ENCODE results near the gene TXNRD2. TPM values are rescaled to one million over a fixed set of nuclear protein-coding genes. Genes with fewer than 3 reads are reported as not detected.
"Not testable (repeated sequence)": the region's sequence is repeated elsewhere in the genome, so short reads cannot be mapped to it uniquely, and the experiment has no call there.

TXNRD2 gene
- total RNA-seq, 4 donors from 2014 or later, result 8.4 to 33.2 (median 15.7) TPM

DNA sequence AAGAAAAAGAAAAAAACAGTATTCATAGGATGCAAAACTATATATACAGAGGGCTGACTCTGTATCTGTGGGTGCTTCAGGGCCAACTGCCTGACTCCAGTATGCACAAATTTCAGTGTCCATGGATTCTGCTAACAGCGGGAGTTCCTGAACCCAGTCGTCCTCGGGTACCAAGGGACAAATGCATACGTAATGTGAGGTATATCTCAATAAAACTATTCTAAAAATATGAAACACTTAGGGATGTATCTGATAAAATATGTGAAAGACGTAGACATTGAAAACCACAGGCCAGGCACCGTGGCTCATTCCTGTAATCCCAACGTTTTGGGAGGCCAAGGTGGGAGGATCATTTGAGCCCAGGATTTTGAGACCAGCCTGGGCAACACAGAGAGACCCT is 13.9 kb downstream of the TXNRD2 start:
- 87% methylated on average over 7 of the region's 7 CpGs for WGBS
- DNase-seq (ENCODE audit: low spot score in 2 of 2), result no peak
- H3K4me3 ChIP-seq, result no peak overlapping the region
- no peaks in the 10 kb centered on the region for H3K9me3 ChIP-seq
- H3K27ac ChIP-seq, result no peak overlapping the region
- H3K27me3 ChIP-seq, result no peaks in the 10 kb centered on the region
- H3K36me3 ChIP-seq, result peaks cover 4% of the 10 kb centered on the region
- TF ChIP-seq POLR2AphosphoS5 (IDR thresholded peaks at IDR 0.05), result no peak
- no peak for TF ChIP-seq POLR2A (IDR thresholded peaks at IDR 0.05)
- TF ChIP-seq, protein P1, sequence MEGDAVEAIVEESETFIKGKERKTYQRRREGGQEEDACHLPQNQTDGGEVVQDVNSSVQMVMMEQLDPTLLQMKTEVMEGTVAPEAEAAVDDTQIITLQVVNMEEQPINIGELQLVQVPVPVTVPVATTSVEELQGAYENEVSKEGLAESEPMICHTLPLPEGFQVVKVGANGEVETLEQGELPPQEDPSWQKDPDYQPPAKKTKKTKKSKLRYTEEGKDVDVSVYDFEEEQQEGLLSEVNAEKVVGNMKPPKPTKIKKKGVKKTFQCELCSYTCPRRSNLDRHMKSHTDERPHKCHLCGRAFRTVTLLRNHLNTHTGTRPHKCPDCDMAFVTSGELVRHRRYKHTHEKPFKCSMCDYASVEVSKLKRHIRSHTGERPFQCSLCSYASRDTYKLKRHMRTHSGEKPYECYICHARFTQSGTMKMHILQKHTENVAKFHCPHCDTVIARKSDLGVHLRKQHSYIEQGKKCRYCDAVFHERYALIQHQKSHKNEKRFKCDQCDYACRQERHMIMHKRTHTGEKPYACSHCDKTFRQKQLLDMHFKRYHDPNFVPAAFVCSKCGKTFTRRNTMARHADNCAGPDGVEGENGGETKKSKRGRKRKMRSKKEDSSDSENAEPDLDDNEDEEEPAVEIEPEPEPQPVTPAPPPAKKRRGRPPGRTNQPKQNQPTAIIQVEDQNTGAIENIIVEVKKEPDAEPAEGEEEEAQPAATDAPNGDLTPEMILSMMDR (IDR thresholded peaks at IDR 0.05), result no peak
- TF ChIP-seq EP300 (IDR thresholded peaks at IDR 0.05), result no peak
- H3K4me1 ChIP-seq, result peaks cover 6% of the 10 kb centered on the region

DNA sequence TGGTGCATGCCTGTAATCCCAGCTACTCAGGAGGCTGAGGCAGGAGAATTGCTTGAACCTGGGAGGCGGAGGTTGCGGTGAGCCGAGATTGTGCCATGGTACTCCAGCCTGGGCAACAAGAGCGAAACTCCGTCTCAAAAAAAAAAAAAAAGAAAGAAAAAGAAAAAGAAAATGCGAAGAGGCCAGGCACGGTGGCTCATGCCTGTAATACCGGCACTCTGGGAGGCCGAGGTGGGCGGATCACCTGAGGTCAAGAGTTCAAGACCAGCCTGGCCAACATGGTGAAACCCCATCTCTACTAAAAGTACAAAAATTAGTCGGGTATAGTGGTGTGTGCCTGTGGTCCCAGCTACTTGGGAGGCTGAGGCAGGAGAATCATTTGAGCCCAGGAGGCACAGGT is 15.6 kb downstream of the TXNRD2 start:
- not testable (repeated sequence) for H3K9me3 ChIP-seq; H3K27me3 ChIP-seq; H3K4me1 ChIP-seq; H3K36me3 ChIP-seq; H3K27ac ChIP-seq; H3K4me3 ChIP-seq; DNase-seq (ENCODE audit: low spot score in 2 of 2)
- 93% methylated on average over 11 of the region's 11 CpGs for WGBS

DNA sequence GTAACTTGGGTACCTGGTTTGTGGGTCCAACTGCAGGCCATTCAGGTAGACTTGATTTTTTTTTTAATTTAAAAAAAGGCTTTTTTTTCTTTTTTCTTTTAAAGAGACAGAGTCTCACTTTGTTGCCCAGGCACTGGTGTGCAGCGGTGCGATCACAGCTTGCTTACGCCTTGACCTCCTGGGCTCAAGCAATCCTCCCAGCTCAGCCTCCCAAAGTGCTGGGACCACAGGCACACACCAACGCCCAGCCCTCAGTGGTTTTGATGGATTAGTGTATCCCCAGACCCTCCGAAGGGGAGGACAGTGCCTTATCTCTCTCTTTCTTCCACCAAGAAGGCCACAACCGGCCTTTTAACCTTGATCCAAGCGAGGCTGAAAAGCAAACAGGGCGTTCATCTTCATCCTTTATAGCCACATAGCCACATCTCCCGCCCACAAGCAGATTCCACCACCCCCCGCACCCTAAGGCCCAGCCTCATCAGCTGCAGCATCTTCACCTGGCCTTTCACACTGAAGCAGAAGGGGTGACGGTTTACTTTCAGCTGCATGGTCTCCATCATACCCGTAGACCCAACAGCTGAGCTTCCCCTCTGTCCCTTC is 17.6 kb downstream of the TXNRD2 start:
- H3K9me3 ChIP-seq, result no peaks in the 10 kb centered on the region
- no peaks in the 10 kb centered on the region for H3K36me3 ChIP-seq
- H3K4me3 ChIP-seq, result no peak overlapping the region
- H3K27ac ChIP-seq, result no peak overlapping the region
- no peak for DNase-seq (ENCODE audit: low spot score in 2 of 2)
- no peaks in the 10 kb centered on the region for H3K4me1 ChIP-seq
- TF ChIP-seq, protein P1 (IDR thresholded peaks at IDR 0.05), result no peak
- no peaks in the 10 kb centered on the region for H3K27me3 ChIP-seq
- WGBS, result 87% methylated on average over 12 of the region's 12 CpGs

DNA sequence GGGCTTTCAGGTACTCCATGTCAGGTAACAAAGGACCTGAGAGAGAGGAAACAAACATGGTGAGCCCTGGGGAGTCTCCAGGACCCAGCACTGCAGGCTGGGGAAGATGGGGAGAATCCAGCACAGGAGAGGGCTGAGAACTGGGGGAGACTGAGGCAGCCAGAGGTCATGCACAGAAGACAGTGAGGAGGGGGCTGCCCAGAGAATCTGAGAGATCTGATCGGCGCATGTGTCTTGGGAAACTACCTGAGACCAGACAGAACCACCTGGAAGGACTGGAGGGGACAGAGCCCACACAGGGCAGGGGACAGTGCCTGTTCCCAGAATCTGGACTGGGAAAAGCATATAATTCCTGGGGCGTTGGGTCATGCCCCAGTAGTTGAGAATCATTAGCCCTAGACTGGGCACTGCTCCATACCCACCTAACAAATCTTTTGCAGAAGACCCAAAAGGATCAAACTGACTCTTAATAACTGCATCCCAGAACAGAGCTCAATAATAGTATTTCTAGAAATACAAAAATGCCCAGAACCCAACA is 20.0 kb downstream of the TXNRD2 start:
- no peak for TF ChIP-seq POLR2AphosphoS5 (IDR thresholded peaks at IDR 0.05)
- TF ChIP-seq POLR2A (IDR thresholded peaks at IDR 0.05), result no peak
- TF ChIP-seq, protein P1 (IDR thresholded peaks at IDR 0.05), result no peak
- no peak for TF ChIP-seq EP300 (IDR thresholded peaks at IDR 0.05)
- Histone ChIP-seq H3K27ac (no peak overlapping the region), H3K27me3 (no peaks in the 10 kb centered on the region), H3K4me3 (no peak overlapping the region), H3K36me3 (peaks cover 23% of the 10 kb centered on the region), H3K4me1 (no peaks in the 10 kb centered on the region), H3K9me3 (no peaks in the 10 kb centered on the region)
- no peak for DNase-seq (ENCODE audit: low spot score in 2 of 2)
- 67% methylated on average over 3 of the region's 3 CpGs for WGBS

DNA sequence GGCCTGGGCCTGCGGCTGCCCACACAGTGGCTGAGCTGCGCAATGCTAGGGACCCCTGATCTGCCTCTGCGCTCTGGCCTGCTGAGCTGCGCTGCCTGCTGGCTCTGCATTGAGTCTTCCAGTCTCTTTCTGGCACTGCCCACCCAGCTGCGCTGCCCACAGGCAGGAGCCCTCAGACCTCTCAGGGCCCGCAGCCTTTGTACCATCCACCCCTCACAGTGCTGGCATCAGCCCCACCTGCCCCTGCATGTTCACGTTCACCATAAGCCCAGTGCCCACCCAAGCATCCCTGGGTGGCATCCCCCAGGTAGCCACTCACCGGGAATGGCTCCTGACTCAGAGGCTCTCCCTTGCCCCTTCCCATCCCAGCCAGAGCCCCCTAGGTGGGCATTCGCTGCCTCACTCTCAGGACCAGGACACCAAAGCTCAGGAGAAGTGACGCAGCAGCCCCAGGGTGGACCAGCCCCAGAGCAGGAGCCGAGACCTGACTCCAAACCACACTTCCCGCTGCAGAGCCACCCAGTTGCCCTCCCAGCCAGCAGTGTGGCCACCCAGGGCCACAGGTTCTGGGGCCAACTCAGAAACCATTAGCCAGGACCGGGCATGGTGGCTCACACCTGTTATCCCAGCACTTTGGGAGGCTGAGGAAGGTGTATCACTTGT is 21.8 kb downstream of the TXNRD2 start:
- Histone ChIP-seq H3K27me3 (no peaks in the 10 kb centered on the region), H3K36me3 (peaks cover 38% of the 10 kb centered on the region), H3K27ac (no peak overlapping the region), H3K4me3 (no peak overlapping the region), H3K9me3 (no peaks in the 10 kb centered on the region), H3K4me1 (no peaks in the 10 kb centered on the region)
- TF ChIP-seq EP300 (IDR thresholded peaks at IDR 0.05) (no peak), POLR2AphosphoS5 (IDR thresholded peaks at IDR 0.05) (no peak), POLR2A (IDR thresholded peaks at IDR 0.05) (no peak)
- TF ChIP-seq, protein P1 (IDR thresholded peaks at IDR 0.05), result no peak
- DNase-seq (ENCODE audit: low spot score in 2 of 2), result no peak
- 97% methylated on average over 8 of the region's 13 CpGs for WGBS
